RWPE1 (cell line): ENCODE results near the gene TRUB1.
"Not testable (repeated sequence)": the region's sequence is repeated elsewhere in the genome, so short reads cannot be mapped to it uniquely, and the experiment has no call there.

ENCODE experiments used
- CTCF ChIA-PET: fragments of 350-600 bp; sonication (Branson Sonifier 250); formaldehyde crosslinking; extraction: SDS; loops from one replicate; lab custom pipeline; 2021; lab: Yijun Ruan, JAX
- POLR2A ChIA-PET: fragments of 400-600 bp; formaldehyde crosslinking; extraction: SDS; loops from one replicate; lab custom pipeline; 2020; ENCODE audit warnings: antibody characterized with exemption; ENCODE audit not compliant: low non-redundant PET; lab: Yijun Ruan, JAX
- DNase-seq: peaks from one replicate; pipeline ENCODE4 v3.0.0; 2012; ENCODE audit warnings: low spot score
- H3K27ac ChIP-seq: fragments of 450-650 bp; 2 replicates; pipeline ENCODE4 v1.5.1; 2017
- CTCF ChIP-seq: fragments of 450-650 bp; conservative IDR thresholded peaks from 2 replicates; pipeline ENCODE4 v1.5.1; 2017; ENCODE audit warnings: low read depth, mild to moderate bottlenecking

Gene TRUB1

DNA sequence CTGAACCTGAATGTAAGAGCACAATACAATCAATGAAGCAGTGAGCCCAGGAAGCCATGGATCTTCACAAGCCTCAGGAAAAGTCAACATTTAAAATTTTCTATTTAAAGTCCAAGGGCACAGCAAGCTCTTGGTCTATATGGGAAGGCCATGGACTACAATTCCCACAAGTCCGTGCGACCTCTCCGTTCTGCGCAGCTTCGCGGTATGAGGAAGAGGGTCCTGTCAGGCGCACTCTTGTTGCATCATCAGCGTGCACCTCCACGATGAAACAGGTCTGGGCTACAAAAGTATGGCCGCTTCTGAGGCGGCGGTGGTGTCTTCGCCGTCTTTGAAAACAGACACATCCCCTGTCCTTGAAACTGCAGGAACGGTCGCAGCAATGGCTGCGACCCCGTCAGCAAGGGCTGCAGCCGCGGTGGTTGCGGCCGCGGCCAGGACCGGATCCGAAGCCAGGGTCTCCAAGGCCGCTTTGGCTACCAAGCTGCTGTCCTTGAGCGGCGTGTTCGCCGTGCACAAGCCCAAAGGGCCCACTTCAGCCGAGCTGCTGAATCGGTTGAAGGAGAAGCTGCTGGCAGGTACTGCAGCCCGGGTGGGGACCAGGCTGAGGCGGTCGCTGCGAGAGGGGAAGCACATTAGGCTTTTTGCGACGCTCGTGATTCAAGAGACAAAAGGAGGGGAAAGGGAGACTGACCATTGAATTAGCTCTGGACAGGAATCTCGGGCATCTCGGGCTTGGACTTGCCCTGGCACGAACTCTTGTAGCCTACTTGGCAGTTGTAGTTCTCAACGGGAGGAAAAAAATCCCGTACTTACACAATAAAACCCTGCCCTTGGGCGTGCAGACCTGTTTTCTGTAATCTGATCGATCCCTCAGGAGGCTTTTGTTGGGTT, at the start of gene TRUB1:
TSS of gene TRUB1 (plus strand) at position 234 of the 894 bp plus-strand sequence. CDS start at position 293, 59 bp downstream.
- TF ChIP-seq CTCF: no peak
- ChIA-PET POLR2A (interaction anchor here (0.5 kb wide), 1 partner anchor 327 kb away, joined by 8 read pairs; no protein-coding TSS in a partner anchor), CTCF (interaction anchor here (0.5 kb wide), 1 partner anchor 38 kb away, joined by 5 read pairs; no protein-coding TSS in a partner anchor)
- peak within 1 kb of the TSS; percentile 95 for H3K27ac ChIP-seq
- DNase-seq: peak; percentile 92

- ChIA-PET POLR2A (no interaction called here), CTCF (no interaction called here)
- peak; percentile 26 for DNase-seq
- TF ChIP-seq CTCF: no peak
- H3K27ac ChIP-seq: no peak overlapping the region
Observed at GRCh38 chr10:114893251-114893650, 44.7 kb upstream of the TRUB1 start.

- no peak for TF ChIP-seq CTCF
- no peak overlapping the region for H3K27ac ChIP-seq
- ChIA-PET POLR2A (no interaction called here), CTCF (interaction anchor here (0.6 kb wide), 1 partner anchor 216 kb away, joined by 3 read pairs; no protein-coding TSS in a partner anchor)
- DNase-seq: no peak
Observed at GRCh38 chr10:114894911-114895310, 43.1 kb upstream of the TRUB1 start.

GRCh38 chr10:114897011-114897410, 41.0 kb upstream of the TRUB1 start:
- CTCF ChIA-PET, H3K27ac ChIP-seq: not testable (repeated sequence)

DNA sequence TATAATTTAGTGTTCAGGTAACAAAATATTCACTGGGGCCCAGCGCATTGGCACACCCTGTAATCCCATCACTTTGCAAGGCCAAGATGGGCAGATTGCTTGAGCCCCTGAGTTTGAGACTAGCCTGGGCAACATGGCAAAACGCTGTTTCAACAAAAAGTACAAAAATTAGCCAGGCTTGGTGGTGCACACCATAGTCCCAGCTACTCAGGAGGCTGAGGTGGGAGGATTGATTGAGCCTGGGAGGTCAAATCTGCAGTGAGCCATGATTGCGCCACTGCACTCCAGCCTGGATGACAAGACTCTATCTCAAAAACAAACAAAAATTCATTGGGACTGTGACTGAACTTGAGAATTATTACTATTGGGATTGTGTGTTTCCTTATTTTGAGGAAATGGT, 40.4 kb upstream of the TRUB1 start:
- TF ChIP-seq CTCF: no peak
- no peak overlapping the region for H3K27ac ChIP-seq
- POLR2A ChIA-PET: no interaction called here
- DNase-seq: no peak
- CTCF ChIA-PET: no interaction called here

More at GRCh38 chr10:114897011-114897410, 41.0 kb upstream of the TRUB1 start:
- DNase-seq, POLR2A ChIA-PET: not testable (repeated sequence)

- ChIA-PET CTCF (interaction anchor here (0.7 kb wide), 1 partner anchor 38 kb away, joined by 5 read pairs; no protein-coding TSS in a partner anchor), POLR2A (no interaction called here)
- no peak overlapping the region for H3K27ac ChIP-seq
- DNase-seq: no peak
- no peak for TF ChIP-seq CTCF
Observed at GRCh38 chr10:114899982-114900381, 38.0 kb upstream of the TRUB1 start.

DNA sequence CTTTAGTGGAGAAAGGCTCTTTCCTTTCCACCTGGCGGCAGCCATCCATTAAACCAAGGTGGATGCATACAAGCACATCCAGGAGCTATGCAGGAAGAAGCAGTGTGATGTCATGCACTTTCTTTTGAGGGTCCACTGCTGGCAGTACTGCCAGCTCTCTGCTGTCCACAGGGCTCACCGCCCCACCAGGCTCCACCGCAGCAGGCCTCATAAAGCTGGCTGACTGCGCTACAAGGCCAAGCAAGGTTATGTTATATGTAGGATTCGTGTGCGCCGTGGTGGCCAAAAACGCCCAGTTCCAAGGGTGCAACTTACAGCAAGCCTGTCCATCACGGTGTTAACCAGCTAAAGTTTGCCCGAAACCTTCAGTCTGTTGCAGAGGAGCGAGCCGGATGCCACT, 37.3 kb upstream of the TRUB1 start:
- H3K27ac ChIP-seq: no peak overlapping the region
- ChIA-PET POLR2A (no interaction called here), CTCF (no interaction called here)
- TF ChIP-seq CTCF: no peak
- no peak for DNase-seq
